GM21447 (cell line): ENCODE measurements around the gene PBX1.

Experiments used
- ATAC-seq: cut with Tn5 transposase; IDR thresholded peaks from one replicate; pipeline ENCODE4 v1.9.1; 2021; ENCODE audit not compliant: unreplicated experiment

PBX1 gene

GRCh38 chr1:164716992-164717703 lies 158.2 kb downstream of the PBX1 start:
- ATAC-seq, result peak; percentile 61

DNA sequence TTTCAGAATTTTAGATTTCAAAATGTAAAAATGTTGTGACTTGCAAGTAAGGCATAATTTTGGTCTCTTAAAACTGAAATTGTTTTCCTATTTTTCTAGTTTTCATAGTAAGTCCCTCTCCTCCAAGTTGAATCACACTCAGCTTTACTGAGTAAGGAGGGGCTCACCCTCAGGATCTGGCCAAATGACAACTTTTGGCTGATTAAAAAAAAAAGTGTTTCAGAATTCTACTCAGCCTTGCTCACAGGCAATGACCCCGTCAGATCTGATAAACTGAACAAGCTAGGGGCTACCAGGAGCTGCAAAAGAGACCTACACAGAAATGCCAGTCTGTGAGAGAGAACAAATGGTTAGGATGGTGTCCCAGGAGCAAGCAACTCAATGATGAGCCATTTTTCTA lies 159.8 kb downstream of the PBX1 start:
- ATAC-seq, result no peak

- ATAC-seq, result no peak
Observed at GRCh38 chr1:164719676-164720439, 160.9 kb downstream of the PBX1 start.

GRCh38 chr1:164720440-164721227 lies 161.7 kb downstream of the PBX1 start:
- no peak for ATAC-seq

DNA sequence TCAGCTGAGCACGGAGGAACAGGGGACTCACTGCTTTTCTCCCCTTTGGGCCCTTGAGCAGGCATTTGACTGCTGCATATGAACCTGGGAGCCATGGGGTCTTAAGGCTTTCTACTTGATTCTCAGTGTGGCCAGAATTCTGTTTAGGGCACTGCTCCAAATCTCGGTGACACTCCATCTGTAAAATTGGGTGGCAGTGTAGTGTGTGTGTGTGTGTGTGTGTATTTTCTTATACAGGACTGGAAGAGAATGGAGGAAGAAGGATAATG lies 162.2 kb downstream of the PBX1 start:
- ATAC-seq, result no peak

DNA sequence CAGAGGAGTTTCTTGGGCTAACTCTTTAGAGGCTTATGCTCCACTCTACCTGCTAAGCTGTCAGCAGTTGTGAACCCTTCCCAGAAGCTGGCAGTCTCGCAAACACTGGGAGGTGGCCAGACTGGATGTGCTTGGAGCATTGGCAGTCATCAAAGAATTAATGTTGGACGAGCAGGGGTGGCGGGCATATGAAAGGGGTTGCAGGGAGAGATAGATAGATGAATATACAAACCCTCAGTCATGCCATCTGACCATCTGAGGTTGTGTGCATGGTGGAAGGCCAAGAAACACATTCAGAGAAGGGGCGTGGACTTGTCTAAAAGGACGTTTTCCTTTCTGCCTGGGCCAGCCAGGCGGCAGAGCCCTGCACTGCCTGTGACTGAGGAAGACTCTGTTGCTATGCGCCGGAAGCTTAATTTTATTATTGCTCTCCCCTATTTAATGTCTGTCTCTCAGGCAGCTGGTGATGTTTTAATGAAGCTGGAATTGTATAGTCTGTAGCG lies 164.4 kb downstream of the PBX1 start:
- no peak for ATAC-seq

- ATAC-seq, result no peak
Observed at GRCh38 chr1:164725401-164725800, 166.4 kb downstream of the PBX1 start.

DNA sequence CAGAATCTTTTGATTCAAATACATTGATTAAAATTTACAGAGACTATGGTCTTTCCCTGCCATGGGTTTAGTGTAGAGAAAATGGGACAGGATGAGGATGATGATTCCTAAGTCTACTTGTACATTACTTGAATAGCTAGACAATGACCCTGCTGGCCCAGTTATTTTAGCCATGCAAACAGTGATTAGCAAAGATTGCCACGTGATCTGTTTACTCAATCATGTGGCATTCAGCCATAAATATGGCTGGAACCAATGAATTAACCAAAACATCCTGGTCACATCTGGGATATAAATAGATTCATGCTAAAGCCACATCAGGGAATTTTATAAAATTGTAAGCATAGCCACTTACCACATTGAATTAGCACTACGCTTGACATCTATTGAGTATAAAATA lies 167.3 kb downstream of the PBX1 start:
- ATAC-seq, result no peak

- no peak for ATAC-seq
Observed at GRCh38 chr1:164728719-164729118, 169.7 kb downstream of the PBX1 start.

DNA sequence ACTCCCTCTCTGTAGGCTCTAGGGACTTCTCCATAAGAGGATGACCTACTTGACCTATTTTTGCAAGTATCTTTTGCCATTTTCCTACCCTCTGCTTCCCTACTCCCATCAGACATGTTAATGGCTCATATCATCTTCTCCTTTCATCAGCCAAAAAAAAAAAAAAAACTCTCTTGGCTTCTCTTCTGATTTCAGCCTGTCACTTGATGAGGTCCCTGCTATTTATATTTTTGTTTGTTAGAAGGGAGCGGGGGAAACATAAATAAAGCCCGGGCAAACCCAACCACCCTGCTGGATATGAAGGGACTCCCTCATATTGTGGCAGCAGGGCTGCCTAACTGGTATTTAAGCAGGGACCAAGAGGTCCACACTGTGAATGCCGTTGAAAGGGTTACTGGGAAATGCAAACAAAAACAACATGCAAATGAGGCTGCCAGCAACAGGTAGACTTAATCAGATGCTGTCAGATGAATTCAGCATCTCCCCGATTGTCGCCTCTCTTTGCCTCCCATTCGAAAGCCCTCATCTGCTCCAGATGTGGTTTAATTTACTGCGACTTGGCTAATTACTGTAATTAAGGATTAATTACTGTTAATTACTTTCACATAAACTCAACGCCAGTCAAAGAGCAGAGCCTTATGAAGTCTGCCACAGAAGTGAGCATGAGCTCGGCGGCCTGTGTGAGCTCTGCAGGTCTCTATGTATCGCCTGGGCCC lies 172.3 kb downstream of the PBX1 start:
- no peak for ATAC-seq

GRCh38 chr1:164733070-164733469 lies 174.1 kb downstream of the PBX1 start:
- no peak for ATAC-seq

- ATAC-seq, result no peak
Observed at GRCh38 chr1:164733734-164734133, 174.8 kb downstream of the PBX1 start.

DNA sequence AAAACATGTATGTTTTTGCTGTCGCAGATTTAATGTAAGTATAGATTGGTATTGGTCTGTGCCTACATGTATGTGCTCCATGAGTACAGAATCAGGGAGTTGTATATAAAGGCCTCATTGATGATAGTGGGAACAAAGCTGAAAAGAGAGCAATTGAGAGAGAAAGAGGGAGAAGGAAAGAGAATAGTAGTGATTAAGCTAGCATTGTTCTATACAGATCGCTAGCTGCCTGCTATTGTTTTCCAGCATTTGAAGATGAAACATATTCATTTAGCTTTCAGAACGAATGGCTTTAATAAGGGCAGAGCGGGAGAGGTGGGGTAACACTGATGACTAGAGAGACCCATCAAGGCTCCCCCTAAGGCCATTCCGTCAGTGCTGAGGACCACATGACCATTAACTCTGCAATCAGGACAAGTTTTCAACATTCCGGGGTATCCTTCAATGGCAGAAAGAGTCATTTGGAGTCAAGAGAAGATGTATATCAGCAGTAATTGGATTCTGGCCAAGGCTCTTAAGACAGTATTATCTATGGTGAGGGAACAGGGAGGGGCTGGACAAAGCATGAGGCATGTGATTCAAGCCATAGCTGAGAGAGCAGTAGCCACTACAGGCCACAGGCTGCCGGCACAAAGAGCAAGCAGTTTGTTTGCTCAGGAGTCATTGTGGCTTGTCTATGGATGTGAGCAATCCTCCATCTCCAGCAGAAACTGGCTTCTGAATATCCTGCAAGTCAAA lies 176.5 kb downstream of the PBX1 start:
- ATAC-seq, result no peak

GRCh38 chr1:164736137-164736536 lies 177.2 kb downstream of the PBX1 start:
- no peak for ATAC-seq

DNA sequence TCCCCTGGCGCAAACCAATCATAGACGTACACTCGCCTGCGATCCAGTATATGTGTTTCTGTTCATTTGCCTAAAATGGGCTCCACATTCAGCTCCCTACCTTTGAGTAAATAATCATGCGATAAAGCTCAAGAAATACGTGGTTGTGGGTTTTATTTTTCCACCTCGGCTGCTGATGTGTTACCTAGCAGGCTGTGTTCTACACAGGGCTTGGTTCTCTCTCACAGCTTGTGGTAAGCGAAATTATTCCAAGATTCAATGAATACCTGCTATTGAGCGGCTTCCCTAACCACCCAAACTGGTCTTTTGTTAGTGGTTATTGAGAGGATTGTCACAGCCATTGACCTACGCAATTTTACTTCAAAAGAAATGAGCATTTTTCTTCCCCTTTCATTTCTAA lies 180.2 kb downstream of the PBX1 start:
- no peak for ATAC-seq

- ATAC-seq, result no peak
Observed at GRCh38 chr1:164740000-164740526, 181.1 kb downstream of the PBX1 start.

- no peak for ATAC-seq
Observed at GRCh38 chr1:164742745-164743144, 183.8 kb downstream of the PBX1 start.

DNA sequence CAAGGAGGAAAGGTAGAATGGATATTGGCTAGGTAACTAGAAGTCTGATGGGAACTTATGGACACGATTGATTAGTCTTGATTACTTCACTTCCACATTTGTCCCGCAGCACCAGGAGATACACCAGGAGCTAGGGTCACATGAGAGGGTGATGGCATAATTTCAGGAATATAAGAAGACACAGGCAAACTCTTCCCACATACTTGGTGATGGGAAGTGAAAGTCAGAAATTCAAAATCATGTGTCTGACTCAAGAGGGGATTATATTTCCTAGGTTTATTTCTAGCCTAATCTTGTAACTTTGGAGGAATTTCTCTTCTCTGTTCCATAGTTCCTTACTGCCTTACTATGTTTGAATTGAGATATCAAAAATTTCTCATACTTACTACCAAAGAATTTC lies 185.0 kb downstream of the PBX1 start:
- no peak for ATAC-seq

DNA sequence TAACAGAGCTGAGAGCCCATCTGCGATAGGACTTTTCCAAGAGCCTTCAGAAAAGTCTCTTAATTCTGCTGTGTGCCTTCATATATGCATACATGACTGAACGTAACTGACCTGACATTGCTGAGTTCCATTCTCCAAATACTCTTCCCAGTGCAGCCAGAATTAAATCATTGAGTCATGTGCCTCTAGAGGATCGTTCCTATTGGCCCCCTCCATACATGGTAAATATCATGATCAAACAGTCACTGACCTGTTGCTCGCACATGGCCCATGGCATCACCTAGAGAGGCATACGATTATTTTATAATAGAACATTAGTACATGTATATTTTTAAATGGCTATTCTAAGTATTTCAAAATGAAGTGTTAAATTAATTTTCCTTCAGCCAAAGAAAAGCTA lies 186.8 kb downstream of the PBX1 start:
- no peak for ATAC-seq

- no peak for ATAC-seq
Observed at GRCh38 chr1:164746632-164747031, 187.6 kb downstream of the PBX1 start.
